H1 (cell line): Measurements from ENCODE around the gene CYREN. TPM values are rescaled to one million over a fixed set of nuclear protein-coding genes. Genes with fewer than 3 reads are reported as not detected.

Experiments used
- CTCF ChIA-PET: fragments of 300-600 bp; sonication (Branson Sonifier 250); formaldehyde crosslinking; loops from one replicate; lab custom pipeline; 2021; ENCODE audit not compliant: partially characterized antibody; lab: Charles Lee
- POLR2A ChIA-PET: fragments of 300-600 bp; sonication (Branson Sonifier 250); formaldehyde crosslinking; loops from one replicate; lab custom pipeline; 2021; ENCODE audit warnings: inconsistent platforms; ENCODE audit not compliant: partially characterized antibody; lab: Charles Lee
- DNase-seq, 2 experiments: peaks; one replicate each; pipeline versions ENCODE4 v3.0.0 to v3.0.0-alpha.2; 2010 to 2022; ENCODE audit warnings: low spot score in 2 of 2, low read depth in 1 of 2, mixed read lengths in 1 of 2
- FAIRE-seq: peaks from 2 replicates; lab custom pipeline; 2011; peaks lifted over from hg19 to GRCh38; lab: Jason Lieb, UNC
- H2AFZ ChIP-seq: 2 replicates; pipeline ENCODE4 v1.8.1; 2012; ENCODE audit warnings: low read length, inconsistent platforms
- H2AK5ac ChIP-seq: 2 replicates; pipeline ENCODE4 v1.6.1; 2013; ENCODE audit warnings: low read depth, low read length
- H2BK120ac ChIP-seq: replicated peaks from 2 replicates; pipeline ENCODE3; 2013; ENCODE audit warnings: low read depth, low read length, inconsistent platforms
- H2BK12ac ChIP-seq: 2 replicates; pipeline ENCODE4 v1.6.1; 2013; ENCODE audit warnings: low read depth, low read length
- H2BK15ac ChIP-seq: 2 replicates; pipeline ENCODE4 v1.6.1; 2013; ENCODE audit warnings: low read length
- H2BK20ac ChIP-seq: 2 replicates; pipeline ENCODE4 v1.6.1; 2013; ENCODE audit warnings: low read length
- H2BK5ac ChIP-seq: 2 replicates; pipeline ENCODE4 v1.6.1; 2013; ENCODE audit warnings: low read depth, low read length
- H3K14ac ChIP-seq: 2 replicates; pipeline ENCODE4 v1.6.1; 2013; ENCODE audit warnings: inconsistent platforms; ENCODE audit not compliant: insufficient read length
- H3K18ac ChIP-seq: 2 replicates; pipeline ENCODE4 v1.6.1; 2013; ENCODE audit warnings: low read length; ENCODE audit errors: extremely low read depth
- H3K23ac ChIP-seq: 2 replicates; pipeline ENCODE4 v1.6.1; 2013; ENCODE audit warnings: inconsistent platforms; ENCODE audit not compliant: insufficient read length
- H3K23me2 ChIP-seq: 2 replicates; pipeline ENCODE4 v1.6.1; 2013; ENCODE audit warnings: low read depth, low read length
- H3K27ac ChIP-seq: 2 replicates; pipeline ENCODE4 v1.6.1; 2011; ENCODE audit warnings: low read depth, low read length, inconsistent platforms
- H3K27me3 ChIP-seq, 4 experiments: replicated peaks in 1 of 4; 1 replicate in 1 of 4; 2 replicates in 3 of 4; pipeline versions ENCODE4 v1.6.1 to v1.8.1; 2011 to 2013; ENCODE audit warnings: low read length in 3 of 4, mild to moderate bottlenecking in 3 of 4, inconsistent platforms in 2 of 4, mixed read lengths in 2 of 4, moderate library complexity in 1 of 4; ENCODE audit not compliant: control insufficient read depth in 3 of 4, insufficient read depth in 3 of 4; ENCODE audit errors: extremely low read depth in 1 of 4
- H3K36me3 ChIP-seq, 4 experiments: 2 replicates each; pipeline versions ENCODE4 v1.6.1 to v1.8.1; 2011 to 2013; ENCODE audit warnings: mild to moderate bottlenecking in 4 of 4, low read length in 3 of 4, moderate library complexity in 2 of 4, control low read depth in 1 of 4, inconsistent platforms in 1 of 4; ENCODE audit not compliant: insufficient read depth in 4 of 4, control insufficient read depth in 2 of 4
- H3K4ac ChIP-seq: replicated peaks from 2 replicates; pipeline ENCODE3; 2013; ENCODE audit warnings: low read length, low read depth, mixed read lengths, inconsistent platforms; ENCODE audit not compliant: insufficient read length
- H3K4me1 ChIP-seq, 4 experiments: replicated peaks in 1 of 4; 1 replicate in 1 of 4; 2 replicates in 3 of 4; pipeline versions ENCODE4 v1.6.1 to v1.8.1; 2011 to 2013; ENCODE audit warnings: low read length in 3 of 4, inconsistent platforms in 2 of 4, mixed read lengths in 1 of 4; ENCODE audit not compliant: insufficient read depth in 4 of 4, control insufficient read depth in 3 of 4
- H3K4me2 ChIP-seq, 2 experiments: 2 replicates each; pipeline versions ENCODE4 v1.6.1 to v1.8.1; 2011 to 2013; ENCODE audit warnings: low read depth in 2 of 2, low read length in 2 of 2, control low read depth in 1 of 2, inconsistent platforms in 1 of 2, mild to moderate bottlenecking in 1 of 2; ENCODE audit not compliant: insufficient read depth in 1 of 2
- H3K4me3 ChIP-seq, 4 experiments: fragments of 200-600, 300-600 bp in 1 of 4; sonication (generic), shearing (Covaris generic), sonication (Bioruptor Twin) in 1 of 4; 2 replicates each; pipeline versions ENCODE4 v1.5.1 to v1.8.1; 2011 to 2016; ENCODE audit warnings: low read length in 4 of 4, low read depth in 3 of 4, control low read depth in 2 of 4, inconsistent platforms in 2 of 4, mild to moderate bottlenecking in 2 of 4, mixed read lengths in 1 of 4, moderate library complexity in 1 of 4; ENCODE audit not compliant: insufficient read depth in 2 of 4; ENCODE audit errors: extremely low read depth in 1 of 4
- H3K56ac ChIP-seq: replicated peaks from 2 replicates; pipeline ENCODE3; 2013; ENCODE audit warnings: low read depth, mild to moderate bottlenecking, mixed read lengths, low read length, inconsistent platforms; ENCODE audit not compliant: insufficient read length
- H3K79me1 ChIP-seq: 2 replicates; pipeline ENCODE4 v1.6.1; 2013; ENCODE audit warnings: low read depth, low read length, control low read depth
- H3K79me2 ChIP-seq, 2 experiments: 2 replicates each; pipeline versions ENCODE4 v1.6.1 to v1.8.1; 2012 to 2013; ENCODE audit warnings: low read length in 2 of 2, mild to moderate bottlenecking in 2 of 2, inconsistent platforms in 1 of 2; ENCODE audit not compliant: insufficient read depth in 2 of 2, control insufficient read depth in 1 of 2
- H3K9ac ChIP-seq, 4 experiments: replicated peaks in 1 of 4; 1 replicate in 1 of 4; 2 replicates in 3 of 4; pipeline versions ENCODE4 v1.6.1 to v1.8.1; 2011 to 2013; ENCODE audit warnings: low read depth in 3 of 4, low read length in 3 of 4, control low read depth in 2 of 4, mild to moderate bottlenecking in 2 of 4, moderate library complexity in 2 of 4, inconsistent platforms in 1 of 4; ENCODE audit errors: extremely low read depth in 1 of 4
- H3K9me3 ChIP-seq, 2 experiments: 2 replicates each; pipeline versions ENCODE4 v1.6.1 to v1.8.1; 2012 to 2013; ENCODE audit warnings: mild to moderate bottlenecking in 2 of 2, moderate library complexity in 2 of 2, control low read depth in 1 of 2, inconsistent platforms in 1 of 2, low read depth in 1 of 2, low read length in 1 of 2, mixed read lengths in 1 of 2; ENCODE audit not compliant: insufficient read depth in 2 of 2
- H4K20me1 ChIP-seq, 2 experiments: replicated peaks in 1 of 2; 2 replicates each; pipeline versions ENCODE3 to v1.8.1; 2011 to 2013; ENCODE audit warnings: inconsistent platforms in 2 of 2, low read length in 2 of 2, mild to moderate bottlenecking in 1 of 2; ENCODE audit not compliant: insufficient read depth in 2 of 2, control insufficient read depth in 1 of 2
- H4K5ac ChIP-seq: 2 replicates; pipeline ENCODE4 v1.6.1; 2013; ENCODE audit warnings: low read length, low read depth, mixed read lengths, inconsistent platforms; ENCODE audit not compliant: insufficient read length
- H4K8ac ChIP-seq: 2 replicates; pipeline ENCODE4 v1.8.0; 2013; ENCODE audit warnings: mild to moderate bottlenecking, moderate library complexity, low read length, inconsistent platforms; ENCODE audit not compliant: insufficient read depth; ENCODE audit errors: extremely low read depth
- H4K91ac ChIP-seq: replicated peaks from 2 replicates; pipeline ENCODE3; 2013; ENCODE audit warnings: low read length, mixed read lengths, inconsistent platforms; ENCODE audit not compliant: insufficient read length
- GABPA ChIP-seq: IDR thresholded peaks from 2 replicates; pipeline ENCODE4 v1.6.1; 2011; ENCODE audit warnings: mild to moderate bottlenecking, low read length, moderate library complexity, borderline replicate concordance; ENCODE audit not compliant: insufficient read depth
- POU5F1 ChIP-seq: IDR thresholded peaks from 2 replicates; pipeline ENCODE4 v1.6.1; 2011; ENCODE audit warnings: low read depth, mild to moderate bottlenecking, low read length, moderate library complexity
- RAD21 ChIP-seq, 2 experiments: IDR thresholded peaks in 1 of 2; conservative IDR thresholded peaks in 1 of 2; 2 replicates each; pipeline ENCODE4 v1.6.1; 2011; ENCODE audit warnings: low read depth in 2 of 2, low read length in 2 of 2, improper control_type of control experiment in 1 of 2, inconsistent platforms in 1 of 2, mild to moderate bottlenecking in 1 of 2, moderate library complexity in 1 of 2
- WGBS, 2 experiments: shearing (Covaris generic) in 1 of 2; methylation state at CpG; one replicate each; pipeline versions ENCODE4 v1.1.6 to v1.1.7; 2013 to 2015; ENCODE audit warnings: low lambda C conversion rate in 2 of 2, mixed read lengths in 2 of 2, inconsistent platforms in 1 of 2, low coverage in 1 of 2, missing lambda C conversion rate in 1 of 2; ENCODE audit not compliant: insufficient replicate concordance in 2 of 2, insufficient coverage in 1 of 2, insufficient read length in 1 of 2; ENCODE audit errors: extremely low coverage in 1 of 2, missing lambda C conversion rate in 1 of 2; 5-methylcytosine and 5-hydroxymethylcytosine counted together
- polyA plus RNA-seq, 7 experiments: library from polyadenylated mRNA; depleted of rRNA in 3 of 7; stranded (reverse) in 5 of 7; unstranded in 2 of 7; fragments of >200 nt in 5 of 7; fragments of 200-250 nt in 2 of 7; gene quantifications; 1 replicate in 5 of 7; 2 replicates in 1 of 7; 4 replicates in 1 of 7; pipeline versions ENCODE4 v1.2.1 to v1.2.3, GENCODE V29; 2011 to 2013; ENCODE audit warnings: missing spikeins in 2 of 7, mixed read lengths in 2 of 7
- total RNA-seq: library from RNA; stranded (reverse); fragmentation: NEBNext Ultra II Directional; extraction: Animal tissue kit (Norgen Biotek cat#: 25700); gene quantifications from 2 replicates; pipeline ENCODE4 v1.2.1, GENCODE V29; 2021

CYREN gene
- total and polyA plus RNA-seq, 2 of the 8 experiments (the other 6 are each of a cell fraction or from before 2014, with no cell fraction given): 25.1 to 46.2 TPM

GRCh38 chr7:135215698-135216097, 45.2 kb upstream of the CYREN start:
- DNase-seq (no peak), FAIRE-seq (no peak)
- Histone ChIP-seq H3K27ac (no peak overlapping the region), H4K8ac (no peak overlapping the region), H3K56ac (no peak overlapping the region), H2BK15ac (no peak overlapping the region), H3K9ac (no peak overlapping the region), H4K20me1 (no peaks in the 10 kb centered on the region), H3K4me2 (no peak overlapping the region), H3K23ac (no peak overlapping the region), H3K14ac (no peak overlapping the region), H3K18ac (no peak overlapping the region), H4K5ac (no peak overlapping the region), H3K27me3 (peaks cover 0 to 4% (median 2%) of the 10 kb centered on the region in 4 experiments; a peak in 5 of 7 replicates), H3K4ac (no peak overlapping the region), H3K36me3 (no peaks in the 10 kb centered on the region), H2BK20ac (no peak overlapping the region), H3K9me3 (0 out of 4 replicates have a peak, but pooled peaks cover 0 to 5% of the 10 kb centered on the region in 2 experiments), H3K79me2 (no peaks in the 10 kb centered on the region), H2AFZ (no peak overlapping the region), H2BK12ac (no peak overlapping the region), H3K23me2 (peaks cover 8% of the 10 kb centered on the region), H2BK5ac (no peak overlapping the region), H3K79me1 (no peaks in the 10 kb centered on the region), H4K91ac (no peak overlapping the region), H3K4me3 (no peak overlapping the region), H3K4me1 (no peaks in the 10 kb centered on the region; a peak in 2 of 7 replicates), H2AK5ac (no peak overlapping the region), H2BK120ac (no peak overlapping the region)
- CTCF ChIA-PET: no interaction called here
- POLR2A ChIA-PET: no interaction called here
- 88% methylated on average over 3 of the region's 3 CpGs; no CpG with 5 or more reads in 1 of the 2 experiments for WGBS, 2 experiments
- TF ChIP-seq POU5F1: no peak
- TF ChIP-seq GABPA: no peak
- TF ChIP-seq RAD21 (IDR thresholded peaks at IDR 0.05 in 1 of 2, conservative IDR thresholded peaks at IDR 0.05 in 1 of 2; ENCODE audit: low read depth in 2 of 2, low read length in 2 of 2): no peak
